ENCODE results near the gene COQ4.
A peak's percentile ranks its signal among the peaks of the same experiment; 100 is the strongest.

The COQ4 gene
- total RNA-seq, result 21.8 to 37.0 reads per million in 2 donors

DNA sequence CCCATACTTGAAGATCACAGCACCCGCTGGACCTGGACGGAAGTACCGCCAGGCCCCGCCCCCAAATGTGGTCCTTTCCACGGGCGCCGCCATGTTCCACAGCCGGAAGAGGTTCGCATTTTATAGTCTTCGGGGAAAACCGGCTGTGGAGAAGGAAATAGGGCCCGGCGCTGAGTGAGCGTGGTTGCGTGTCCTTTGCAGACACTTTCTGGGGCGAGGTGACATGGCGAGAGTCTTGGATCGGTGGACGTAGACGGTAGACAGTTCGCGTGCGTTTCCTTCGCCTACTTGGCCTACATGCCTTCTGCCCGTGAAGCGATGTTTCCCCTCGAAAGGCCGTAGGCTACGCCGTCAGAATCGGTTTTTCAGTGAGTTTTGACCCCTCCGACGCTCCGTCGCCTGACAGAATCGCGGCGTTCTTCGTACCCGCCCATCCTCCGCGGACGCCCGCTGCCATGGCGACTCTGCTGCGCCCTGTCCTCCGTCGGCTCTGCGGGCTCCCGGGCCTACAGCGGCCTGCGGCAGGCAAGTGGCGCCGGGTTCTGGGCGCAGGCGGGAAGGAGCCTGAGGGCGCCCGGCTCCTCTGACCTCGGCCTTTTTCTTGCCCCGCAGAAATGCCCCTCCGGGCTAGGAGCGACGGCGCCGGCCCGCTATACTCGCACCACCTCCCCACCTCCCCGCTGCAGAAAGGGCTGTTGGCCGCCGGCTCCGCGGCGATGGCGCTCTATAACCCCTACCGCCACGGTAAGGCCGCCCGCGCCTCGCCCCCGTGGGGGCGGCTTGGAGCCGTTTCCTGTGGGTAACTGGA is at the start of gene COQ4, which contains the start of gene TRUB2:
Gene COQ4, plus strand, starts transcription at position 436 of the 808 bp plus-strand sequence. Its CDS starts 20 bp downstream, at position 456.
Gene TRUB2, minus strand, starts transcription at position 44 of the 808 bp plus-strand sequence. Its CDS starts 39 bp downstream, at position 5.
- peak; percentile 82 to 97 (median 88) for DNase-seq

DNA sequence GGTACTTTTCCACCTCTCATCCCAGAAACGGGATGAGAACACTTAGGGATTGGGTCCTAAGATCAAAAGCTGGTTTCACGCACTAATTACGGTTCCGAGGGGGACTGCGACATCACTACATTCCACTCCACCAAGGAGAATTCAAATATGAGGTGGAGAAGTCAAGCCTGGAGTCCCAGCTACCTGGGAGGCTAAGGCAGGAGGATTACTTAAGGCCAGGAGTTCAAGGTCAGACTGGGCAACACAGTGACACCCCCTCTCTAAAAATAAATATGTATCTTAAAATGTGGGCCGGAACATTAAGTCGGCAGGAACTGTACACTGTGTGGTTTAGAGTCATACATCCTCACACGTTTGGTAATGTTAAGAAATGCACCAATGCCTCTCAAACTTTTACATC is 48.4 kb upstream of the COQ4 start:
- no peak for DNase-seq

DNA sequence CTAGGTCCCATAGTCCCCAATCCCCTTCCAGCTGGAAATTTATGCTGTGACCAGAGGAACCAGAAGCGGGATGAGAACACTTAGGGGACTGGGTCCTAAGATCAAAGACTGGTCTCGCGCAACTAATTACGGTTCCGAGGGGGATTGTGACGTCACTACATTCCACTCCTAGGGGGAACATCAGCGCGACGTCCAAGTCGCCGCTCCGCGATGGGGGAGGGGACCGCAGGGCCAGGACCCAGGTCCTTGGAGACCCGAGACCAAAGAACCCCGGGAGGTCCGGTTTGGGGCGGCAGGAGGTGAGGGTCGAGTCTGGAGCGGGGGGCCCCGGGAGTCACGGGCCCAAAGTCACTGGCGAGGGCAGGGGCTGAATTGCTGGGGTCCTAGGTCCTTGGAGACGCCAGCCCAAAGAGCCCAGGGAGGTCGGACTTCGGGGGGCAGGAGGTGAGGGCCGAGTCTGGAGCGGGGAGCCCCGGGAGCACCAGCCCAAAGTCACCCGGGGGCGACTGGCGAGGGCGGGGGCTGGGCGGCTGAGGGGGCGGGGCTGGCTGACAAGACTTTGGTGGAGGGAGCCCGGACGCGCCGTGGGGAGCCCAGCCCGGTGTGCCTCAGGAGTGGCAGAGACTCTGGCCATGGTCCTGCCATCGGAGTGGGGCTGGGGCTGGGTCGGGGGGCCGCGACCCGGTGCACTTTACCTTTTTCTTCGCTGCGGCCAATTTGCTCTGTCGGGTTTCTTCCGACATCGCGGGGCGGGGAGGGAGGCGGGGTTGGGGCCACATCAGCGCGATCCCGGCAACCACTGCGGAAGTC is 47.2 kb upstream of the COQ4 start, which contains the start of gene GOLGA2:
Gene GOLGA2, minus strand, starts transcription at position 810 of the 810 bp plus-strand sequence. Its CDS starts 31 bp downstream, at position 779.
- DNase-seq, result peak in 1 of 5 experiments; percentile 14

DNA sequence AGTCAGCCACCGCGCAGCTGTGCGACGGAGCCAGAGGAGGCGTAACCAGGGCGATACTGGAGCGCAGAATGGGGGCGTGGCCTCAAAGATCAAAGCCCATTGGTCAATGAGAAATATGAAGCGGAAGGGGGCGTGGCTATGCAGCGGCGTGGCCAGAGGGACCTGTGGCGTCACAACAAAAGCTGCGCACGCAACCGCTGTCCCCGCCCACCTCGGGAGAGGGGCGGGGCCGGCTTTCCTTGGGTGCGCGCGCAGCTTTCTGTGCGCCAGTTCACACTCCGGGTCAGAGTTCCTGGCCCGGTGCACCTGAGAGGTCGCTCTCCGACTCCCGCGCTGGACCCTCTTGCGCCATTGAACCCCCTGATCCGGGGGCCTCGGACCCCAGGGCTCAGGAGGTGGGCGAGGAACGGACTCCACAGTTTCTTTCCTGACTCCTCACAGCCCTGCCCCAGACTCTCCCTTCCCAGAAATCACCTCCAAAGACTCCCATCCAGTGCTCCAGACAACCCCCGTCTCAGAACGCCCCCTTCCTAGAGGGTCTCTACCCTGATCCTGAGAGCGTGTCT is 46.5 kb upstream of the COQ4 start, which contains the start of gene SWI5:
Gene SWI5, plus strand, starts transcription at position 269 of the 566 bp plus-strand sequence.
- peak; percentile 99 to 100 (median 99) for DNase-seq

DNA sequence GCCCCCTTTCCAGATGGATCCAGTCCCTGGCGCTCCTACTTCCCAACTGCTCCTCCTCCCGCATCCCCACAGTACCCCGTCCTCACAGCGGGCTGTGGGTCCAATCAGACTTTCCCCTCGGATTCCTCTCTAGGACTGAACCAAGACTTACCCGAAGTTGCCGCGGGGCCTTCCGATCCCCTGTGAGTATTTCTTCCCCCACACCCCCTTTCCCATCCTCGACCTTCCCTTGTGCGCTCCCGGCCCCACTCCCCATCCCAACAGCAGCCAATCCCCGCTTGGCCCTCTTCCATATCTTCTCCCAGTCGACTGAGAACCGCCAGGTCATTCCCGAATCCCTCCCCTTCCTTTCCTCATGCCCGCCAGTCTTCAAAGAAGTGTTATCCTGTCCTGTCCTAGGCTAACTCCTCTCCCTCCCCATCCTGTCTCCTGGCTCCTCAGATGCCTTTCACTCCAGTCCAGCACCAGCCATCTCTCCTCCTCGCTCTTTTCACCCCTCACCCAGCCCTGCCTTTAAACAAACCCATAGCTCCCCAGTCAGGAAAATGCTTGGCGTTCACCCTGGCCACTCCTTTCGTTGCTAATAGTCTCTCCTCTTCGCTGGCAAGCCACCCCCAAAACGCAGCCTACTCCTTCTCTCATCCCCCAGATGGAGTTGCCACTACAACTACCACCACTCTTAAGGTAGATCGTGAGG is 45.9 kb upstream of the COQ4 start:
- DNase-seq, result no peak

DNA sequence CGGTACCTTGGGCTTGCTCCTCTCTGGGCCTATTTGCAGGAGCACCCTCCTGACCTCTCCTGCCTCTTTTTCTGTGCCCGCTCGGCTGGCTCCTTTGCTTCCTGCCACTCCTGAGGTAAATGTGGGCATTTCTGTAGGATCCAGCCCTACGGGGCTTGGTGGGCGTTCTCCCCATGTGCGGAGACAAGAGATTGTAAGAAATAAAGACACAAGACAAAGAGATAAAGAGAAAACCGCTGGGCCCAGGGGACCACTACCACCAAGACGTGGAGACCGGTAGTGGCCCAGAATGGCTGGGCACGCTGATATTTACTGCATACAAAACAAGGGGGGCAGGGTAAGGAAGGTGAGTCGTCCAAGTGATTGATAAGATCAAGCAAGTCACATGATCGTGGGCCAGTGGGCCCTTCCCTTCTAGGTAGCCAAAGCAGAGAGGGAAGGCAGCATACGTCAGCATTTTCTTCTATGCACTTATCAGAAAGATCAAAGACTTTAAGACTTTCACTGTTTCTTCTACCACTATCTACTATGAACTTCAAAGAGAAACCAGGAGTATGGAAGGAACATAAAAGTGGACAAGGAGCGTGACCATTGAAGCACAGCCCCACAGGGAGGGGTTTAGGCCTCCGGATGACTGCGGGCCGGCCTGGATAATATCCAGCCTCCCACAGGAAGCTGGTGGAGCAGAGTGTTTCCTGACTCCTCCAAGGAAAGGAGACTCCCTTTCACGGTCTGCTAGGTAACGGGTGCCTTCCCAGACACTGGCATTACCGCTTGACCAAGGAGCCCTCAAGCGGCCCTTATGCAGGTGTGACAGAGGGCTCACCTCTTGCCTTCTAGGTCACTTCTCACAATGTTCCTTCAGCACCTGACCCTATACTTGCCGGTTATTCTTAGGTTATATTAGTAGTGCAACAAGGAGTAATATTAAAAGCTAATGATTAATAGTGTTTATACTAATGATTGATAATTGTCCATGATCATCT is 43.3 kb upstream of the COQ4 start:
- DNase-seq, result peak in 1 of 5 experiments; percentile 38

DNA sequence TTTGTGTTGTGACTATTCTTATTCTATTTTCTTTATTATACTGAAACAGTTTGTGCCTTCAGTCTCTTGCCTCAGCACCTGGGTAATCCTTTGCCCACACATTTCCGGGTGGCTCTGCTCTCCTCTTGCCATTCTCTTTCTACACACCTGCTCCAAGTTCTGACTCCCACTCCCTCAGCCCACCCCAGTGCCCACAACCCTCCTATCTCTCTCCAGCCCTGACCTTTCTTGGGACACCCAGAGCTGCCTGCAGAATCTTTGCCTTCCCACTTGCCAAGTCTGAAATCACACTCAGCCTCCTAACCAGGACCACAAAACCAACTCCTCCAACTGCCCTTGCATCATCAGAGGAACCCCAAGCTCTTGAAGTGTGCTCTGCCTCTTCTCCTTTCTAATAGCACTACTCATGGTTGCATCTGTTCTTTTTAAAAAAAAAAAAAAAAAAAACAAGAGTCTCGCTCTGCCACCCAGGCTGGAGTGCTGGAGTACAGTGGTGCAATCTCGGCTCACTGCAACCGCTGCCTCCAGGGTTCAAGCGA is 42.5 kb upstream of the COQ4 start:
- DNase-seq, result no peak

DNA sequence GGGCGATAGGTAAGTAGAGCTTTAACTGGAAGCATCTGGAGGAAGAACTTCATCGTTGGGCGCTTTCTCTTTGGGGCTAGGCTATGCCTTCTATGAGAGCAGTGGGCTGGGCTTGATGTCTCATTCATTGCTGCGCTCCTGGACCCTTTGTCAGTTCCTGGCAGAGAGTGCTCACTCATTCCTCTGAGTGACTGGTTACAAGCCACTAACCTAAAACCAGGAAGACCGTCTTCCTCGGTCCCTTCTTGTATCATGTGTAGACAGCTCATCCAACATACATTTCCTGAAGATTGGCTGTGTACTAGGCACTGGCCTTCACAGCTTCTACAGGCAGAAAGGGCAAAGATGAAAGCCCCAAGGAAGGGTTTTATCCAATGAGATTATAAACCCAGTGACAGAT is 40.1 kb upstream of the COQ4 start:
- DNase-seq, result no peak

DNA sequence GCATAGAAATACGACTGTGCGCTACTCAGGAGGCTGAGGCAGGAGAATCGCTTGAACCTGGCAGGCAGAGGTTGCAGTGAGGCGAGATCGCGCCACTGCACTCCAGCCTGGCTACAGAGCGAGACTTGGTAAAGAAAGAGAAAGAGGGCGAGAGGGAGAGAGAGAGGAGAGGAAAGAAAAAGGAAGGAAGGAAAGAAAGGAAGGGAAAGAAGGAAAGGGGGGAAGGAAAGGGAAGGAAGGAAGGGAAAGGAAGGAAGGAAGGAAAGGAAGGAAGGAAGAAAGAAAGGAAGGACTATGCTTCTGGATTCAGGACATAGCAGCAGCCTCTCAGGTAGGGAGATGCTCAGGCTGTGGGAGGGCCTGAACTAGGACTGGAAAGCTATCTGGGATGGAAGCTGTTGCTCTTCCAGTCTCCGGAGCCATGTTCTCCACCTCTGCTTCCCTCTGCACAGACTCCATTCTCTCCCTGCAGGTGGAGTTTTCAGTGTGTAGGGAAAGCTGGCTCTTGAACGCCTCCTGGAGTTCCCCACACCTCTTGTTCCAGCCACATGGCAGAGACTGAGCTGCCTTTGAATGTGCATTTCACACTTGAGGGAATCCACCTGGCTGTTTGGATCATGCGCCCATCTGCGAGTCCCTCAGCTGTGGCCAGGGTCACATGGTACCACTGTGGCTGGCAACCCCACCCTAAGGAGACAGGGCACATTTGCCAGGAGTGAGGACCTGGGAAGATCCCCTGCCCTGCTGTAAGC is 37.4 kb upstream of the COQ4 start:
- no peak for DNase-seq

DNA sequence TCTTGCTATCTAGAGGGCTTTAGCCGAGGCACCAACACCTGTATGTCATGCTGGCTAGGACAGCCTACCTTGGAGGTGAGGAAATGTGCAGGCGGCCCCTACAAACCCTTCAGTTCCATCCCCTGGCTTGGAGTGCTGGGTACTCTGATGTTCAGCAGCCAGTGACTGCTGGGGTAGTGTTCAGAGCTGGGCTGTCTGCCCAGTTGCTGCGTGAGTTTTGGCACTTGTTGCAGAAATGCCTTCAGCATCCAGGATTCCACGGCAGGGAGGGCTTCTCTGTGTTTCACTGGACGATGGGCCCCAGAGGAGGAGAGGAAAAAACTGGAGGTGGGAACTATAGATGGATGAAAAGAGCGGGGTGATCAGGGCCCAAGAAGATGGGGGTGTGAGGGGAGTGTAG is 36.2 kb upstream of the COQ4 start:
- no peak for DNase-seq

DNA sequence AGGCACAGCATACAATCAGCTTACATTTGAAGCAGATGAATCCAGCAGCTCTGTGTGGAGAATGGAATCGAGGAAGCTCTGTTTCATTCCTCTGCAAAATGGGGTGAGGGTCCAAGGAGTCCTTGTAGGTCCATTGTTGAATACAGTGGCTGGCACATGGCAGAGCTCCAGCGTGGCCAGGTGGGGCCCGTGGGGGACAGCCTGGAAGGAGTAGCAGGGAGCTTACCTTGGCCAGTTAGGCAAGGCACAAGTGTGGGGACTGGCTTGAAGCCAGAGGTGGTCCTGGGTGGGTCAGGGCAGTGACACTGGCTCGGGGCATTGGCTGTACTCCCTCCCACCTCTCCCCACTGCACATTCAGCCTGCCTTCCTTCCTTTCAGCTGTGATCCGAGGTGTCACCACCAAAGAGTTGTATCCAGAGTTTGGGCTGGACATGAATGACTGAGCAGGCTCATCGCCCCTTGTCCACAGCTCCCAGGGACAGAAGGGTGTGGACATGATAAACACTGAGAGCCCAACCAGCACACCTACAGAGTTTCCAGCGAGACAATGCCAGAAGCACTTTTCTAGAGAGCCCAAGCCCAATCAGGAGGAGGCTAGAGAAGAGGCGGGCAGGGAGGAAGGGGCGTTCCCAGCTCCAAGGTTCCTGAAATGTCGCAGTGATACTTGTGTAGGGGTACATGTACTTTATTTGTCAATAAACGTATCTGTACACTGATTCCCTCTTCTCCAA is 34.2 kb upstream of the COQ4 start:
- DNase-seq, result no peak

DNA sequence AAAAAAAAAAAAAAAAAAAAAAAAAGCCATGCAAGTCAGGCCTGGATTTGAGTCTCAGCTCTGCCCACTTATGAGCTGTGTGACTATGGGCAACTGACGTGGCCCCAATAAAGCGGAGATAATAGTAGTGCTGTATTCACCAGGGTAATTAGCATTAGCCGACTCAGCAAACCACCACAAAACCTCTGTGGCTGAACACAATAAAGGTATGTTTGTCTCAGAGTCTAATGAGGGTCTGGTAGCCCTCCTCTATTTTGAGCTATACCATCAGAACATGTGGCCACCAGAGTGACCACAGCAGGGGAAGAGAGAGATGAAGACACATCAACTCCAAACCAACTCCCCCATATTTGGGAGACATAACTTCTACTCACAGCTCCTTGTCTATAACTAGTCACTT is 30.6 kb upstream of the COQ4 start:
- no peak for DNase-seq

DNA sequence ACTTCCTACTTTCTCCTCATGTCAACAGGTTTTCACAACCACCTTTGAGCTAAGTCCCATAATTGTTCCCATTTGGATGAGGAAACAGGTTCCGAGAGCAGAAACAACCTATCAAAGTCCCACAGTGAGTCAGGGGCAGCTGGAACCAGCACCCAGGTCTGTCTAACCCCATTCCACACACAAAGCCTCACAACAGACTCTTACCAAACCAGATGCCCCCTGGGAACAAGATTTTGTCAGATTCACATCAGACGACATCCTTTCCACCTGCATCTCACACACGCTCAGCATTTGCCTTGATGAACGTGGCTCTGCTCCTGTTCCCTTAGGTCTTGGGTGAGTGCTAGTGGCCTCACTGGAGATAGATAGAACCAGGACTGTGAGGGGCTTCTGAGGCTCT is 29.5 kb upstream of the COQ4 start:
- DNase-seq, result no peak

DNA sequence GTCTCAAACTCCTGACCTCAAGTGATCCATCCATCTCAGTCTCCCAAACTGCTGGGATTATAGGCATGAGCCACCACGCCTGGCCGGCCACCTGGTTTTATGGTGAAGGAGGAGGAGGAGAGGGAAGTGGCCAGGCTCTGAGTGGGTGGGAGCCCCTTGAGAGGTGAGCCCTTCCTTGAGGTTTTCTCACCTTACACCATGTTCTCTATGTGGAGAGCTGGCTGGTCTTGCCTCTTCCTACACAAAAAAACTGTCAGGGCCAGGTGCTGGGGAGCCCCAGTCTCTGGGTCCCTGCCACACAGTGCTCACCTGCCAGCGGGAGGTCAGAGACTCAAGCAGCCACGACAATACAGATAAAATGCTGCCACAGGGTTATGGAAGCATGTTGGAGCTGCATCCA is 28.5 kb upstream of the COQ4 start:
- DNase-seq, result no peak

DNA sequence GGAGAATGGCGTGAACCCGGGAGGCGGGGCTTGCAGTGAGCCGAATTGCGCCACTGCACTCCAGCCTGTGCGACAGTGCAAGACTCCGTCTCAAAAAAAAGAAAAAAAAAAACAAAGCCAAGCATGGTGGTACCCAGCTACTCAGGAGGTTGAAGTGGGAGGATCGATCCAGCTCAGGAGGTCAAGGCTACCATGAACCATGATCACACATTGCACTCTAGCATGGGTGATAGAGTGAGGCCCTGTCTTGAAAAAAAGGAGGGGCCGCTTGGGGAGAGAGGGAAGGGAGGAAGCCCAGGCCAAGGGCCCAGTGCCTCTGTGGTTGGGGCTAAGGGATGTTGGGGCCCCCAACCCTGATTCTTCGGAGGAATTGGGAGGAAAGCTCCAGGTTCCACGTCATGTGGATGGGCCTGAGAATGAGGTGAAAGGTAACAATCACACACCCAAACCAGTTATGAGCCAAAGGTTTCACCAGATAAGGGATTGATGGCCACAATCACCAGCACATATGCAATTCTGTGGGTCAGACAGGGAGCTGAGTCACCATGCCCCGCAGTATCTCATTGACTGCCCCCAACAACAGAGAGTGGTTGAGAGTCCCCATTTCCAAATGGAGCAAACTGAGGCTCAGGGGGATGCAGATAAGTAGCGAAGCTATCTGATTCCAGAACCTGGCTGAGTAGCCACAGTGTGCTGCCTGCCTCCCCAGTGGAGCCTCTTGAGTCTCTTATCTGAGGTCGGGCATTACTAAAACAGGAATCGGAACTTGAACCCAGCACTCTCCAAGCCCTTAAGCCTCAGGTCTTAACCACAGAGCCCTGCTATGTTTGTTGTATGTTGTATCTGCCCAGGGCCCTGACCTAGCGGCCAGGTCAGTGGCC is 26.1 kb upstream of the COQ4 start:
- DNase-seq, result no peak

DNA sequence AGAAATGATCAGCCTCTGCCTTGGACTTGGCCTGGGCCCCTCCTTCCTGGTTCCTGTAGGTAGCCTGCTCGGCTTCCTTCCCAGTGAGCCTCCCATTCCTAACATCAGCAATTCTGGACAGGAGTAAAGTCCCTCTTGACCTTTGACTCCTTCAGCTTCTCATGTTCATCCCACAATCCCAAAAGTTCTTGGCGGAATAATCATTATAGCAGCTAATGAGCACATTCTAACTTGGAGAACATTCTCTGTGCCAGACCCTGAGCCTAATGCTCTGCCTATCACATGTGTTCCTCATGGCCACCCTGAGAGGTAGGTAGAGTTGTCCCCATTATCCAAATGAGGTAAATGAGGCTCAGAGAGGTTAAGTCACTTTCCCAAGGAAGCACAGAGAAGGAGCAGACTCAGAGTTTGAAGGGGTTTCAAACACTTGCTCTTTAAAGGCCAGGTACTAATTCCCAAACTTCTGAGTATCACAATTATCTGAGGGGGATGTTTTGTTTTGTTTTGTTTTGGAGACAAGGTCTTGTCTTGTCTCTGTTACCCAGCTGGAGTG is 25.3 kb upstream of the COQ4 start:
- DNase-seq, result no peak

DNA sequence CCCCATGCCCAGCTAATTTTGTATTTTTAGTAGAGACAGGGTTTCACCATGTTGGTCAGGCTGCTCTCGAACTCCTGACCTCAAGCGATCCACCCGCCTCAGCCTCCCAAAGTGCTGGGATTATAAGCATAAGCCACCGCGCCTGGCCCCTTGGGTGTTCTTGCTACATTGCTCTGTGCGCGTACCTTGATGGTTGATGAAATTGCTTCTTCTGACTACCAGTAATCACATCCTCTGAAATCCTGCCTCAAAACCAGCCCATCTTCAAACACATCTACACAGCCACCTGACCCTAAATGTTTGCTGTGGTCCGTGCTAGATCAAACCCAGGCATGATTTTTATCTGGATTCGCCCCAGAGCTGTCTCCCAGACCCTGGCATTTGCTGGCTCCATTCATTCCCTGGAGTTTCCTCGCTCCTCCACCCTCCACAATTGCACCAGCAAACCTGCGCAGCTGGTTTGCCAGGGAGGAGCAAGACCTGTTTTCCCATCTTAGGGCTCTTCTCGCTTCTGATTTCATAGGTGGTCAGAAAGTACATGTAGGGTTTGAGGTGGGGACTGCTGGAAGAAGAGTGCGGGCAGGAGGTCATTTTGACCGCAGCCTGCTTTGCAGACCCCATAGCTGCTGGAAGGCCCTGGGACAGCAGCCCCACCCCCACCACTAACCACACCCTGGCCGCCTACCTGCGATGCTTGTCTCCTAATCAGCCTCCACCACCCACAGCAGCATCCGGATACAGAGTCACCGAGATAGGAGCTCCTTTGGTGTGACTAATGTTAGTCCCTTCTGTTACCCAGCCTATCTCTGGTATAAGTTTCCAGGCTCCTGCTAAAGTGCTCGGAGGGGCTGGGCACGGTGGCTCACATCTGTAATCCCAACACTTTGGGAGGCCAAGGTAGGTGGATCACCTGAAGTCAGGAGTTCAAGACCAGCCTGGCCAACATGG is 23.8 kb upstream of the COQ4 start:
- no peak for DNase-seq
